NCI-H82 treated with DMSO at 0.1 percent for 48 hours (cell line): ENCODE measurements around the gene SLC22A7.

Experiments
- DNase-seq: peaks from one replicate; lab custom pipeline; 2025; ENCODE audit not compliant: unreplicated experiment; lab: John Stamatoyannopoulos, UW

Gene SLC22A7

DNA sequence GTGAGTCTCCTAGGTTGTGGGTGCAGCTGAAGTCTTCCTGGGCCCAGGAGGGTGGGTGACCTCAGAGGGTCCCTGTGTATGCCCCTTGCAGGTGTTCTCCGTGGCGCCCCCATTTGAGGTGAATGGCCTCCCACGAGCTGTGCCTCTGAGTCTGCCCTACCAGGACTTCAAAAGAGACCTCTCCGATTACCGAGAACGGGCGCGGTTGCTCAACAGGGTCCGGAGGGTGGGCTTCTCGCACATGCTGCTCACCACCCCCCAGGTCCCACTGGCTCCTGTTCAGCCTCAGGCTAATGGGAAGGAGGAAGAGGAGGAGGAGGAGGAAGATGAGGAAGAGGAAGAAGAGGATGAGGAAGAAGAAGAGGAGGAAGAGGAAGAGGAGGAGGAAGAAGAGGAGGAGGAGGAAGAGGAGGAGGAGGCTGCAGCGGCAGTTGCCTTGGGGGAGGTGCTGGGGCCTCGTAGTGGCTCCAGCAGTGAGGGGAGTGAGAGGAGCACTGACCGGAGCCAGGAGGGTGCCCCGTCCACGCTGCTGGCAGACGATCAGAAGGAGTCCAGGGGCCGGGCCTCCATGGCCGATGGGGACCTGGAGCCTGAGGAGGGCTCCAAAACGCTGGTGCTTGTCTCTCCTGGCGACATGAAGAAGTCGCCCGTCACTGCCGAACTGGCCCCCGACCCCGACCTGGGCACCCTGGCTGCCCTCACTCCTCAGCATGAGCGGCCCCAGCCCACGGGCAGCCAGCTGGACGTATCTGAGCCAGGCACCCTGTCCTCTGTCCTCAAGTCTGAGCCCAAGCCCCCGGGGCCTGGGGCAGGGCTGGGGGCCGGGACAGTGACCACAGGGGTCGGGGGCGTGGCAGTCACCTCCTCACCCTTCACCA lies 15.2 kb upstream of the SLC22A7 start:
- no peak for DNase-seq

- no peak for DNase-seq
Measured at GRCh38 chr6:43283514-43283901, 14.6 kb upstream of the SLC22A7 start.

GRCh38 chr6:43283905-43284304 lies 14.2 kb upstream of the SLC22A7 start:
- no peak for DNase-seq

DNA sequence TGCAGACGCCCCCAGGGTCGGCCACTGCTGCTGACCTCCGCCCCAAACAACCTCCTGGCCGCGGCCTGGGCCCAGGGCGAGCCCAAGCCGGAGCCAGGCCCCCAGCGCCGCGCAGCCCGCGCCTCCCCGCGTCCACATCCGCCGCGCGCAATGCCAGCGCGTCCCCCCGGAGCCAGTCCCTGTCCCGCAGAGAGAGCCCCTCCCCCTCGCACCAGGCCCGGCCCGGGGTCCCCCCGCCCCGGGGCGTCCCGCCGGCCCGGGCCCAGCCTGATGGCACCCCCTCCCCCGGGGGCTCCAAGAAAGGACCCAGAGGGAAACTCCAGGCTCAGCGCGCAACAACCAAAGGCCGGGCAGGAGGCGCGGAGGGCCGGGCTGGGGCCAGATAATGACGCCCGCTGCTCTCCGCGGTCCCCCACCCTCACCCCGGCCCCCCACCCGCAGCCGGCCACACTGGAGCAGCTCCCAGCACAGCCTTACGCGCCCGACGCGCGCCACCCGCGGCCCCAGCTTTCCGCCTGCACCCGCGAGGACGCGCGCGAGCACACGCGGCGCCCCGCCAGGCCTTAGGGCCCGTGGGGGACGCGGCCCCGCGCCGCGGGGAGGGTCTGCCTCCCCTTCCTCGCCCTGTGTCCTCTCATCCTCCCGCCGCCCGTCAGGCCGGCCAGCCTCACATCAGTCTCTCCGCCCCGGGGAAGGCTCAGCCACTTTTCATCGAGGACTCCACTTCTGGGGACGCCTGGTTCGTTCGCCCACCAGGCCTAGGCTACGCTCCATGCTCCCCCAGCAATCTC lies 12.9 kb upstream of the SLC22A7 start:
- DNase-seq: no peak

DNA sequence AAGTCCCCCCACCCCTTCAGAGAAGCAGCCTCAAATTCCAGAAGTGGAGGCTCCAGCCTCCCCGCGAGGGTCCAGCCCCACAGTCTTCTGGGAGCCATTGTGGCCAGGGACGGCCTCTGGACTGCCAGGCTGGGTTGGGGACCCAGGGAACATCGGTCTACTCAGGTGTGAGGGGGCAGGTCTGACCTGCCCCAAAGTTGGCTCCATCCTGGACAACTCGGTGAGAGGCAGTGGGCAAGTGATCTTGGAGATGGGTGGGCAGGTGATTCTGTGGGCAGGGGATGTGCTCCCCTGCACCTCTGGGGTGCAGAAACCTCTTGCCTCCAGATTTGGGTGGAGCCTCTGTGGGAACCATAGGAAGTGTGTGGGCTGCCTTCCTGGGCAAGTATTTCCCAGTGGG lies 12.2 kb upstream of the SLC22A7 start:
- no peak for DNase-seq

DNA sequence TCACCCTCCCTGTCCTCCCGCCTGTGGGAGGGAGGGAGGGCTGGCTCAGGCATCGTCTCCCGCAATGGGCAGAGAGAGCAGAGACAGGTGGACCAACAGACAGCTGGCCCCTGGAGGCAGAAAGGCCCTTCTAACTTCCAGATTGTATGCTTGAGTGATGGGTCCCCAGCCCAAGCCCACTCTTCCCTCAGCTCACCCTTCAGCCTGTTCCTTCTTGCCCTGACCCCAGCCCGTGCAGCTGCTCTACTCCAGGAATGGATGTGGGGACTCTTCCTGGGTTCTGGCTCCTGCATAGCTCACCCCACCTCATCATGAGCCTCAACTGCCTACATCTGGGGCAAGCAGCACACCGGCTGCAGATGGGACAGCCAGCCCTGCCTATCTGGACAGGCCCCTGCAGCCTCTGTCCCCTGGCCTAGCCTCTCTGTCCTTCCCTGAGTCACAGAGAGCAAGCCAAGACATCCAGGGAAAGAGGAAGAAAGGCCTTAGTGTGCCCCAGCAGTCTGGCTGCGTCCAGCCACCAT lies 11.5 kb upstream of the SLC22A7 start:
- no peak for DNase-seq

DNA sequence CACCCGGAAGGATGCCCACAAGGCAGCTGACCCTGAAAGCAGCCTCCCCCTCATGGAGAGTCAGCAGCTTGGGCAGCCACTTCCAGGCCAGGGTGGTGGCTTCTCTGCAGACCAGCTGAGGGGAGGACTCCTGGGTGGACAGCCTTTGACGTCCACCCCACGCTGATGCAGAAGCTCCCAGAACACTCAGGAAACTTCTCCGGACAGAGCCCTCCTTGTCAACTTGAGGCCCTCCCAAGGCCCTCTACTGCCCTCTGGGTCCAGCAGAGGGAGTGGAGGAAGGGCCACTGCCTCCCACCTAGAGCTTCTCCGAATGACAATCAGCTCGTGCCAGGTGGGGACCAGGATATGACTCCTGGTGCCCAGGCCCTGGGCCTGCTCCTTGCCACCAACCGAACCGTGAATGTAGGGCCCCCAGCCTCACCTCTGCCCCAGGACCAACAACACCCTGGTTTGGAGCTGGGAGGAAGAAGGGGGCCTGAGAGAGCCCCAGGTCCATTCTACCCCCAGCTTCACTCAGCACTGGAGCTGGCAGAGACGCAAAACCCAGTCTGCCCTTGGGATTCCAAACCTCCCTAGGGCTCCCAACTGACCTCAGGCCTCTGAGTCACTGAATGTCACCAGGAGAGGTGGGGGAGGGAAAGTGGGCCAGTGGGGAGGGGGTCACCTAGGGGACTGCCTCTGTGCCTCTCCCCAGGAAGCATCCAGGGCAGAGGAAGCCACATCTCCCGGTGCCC lies 10.9 kb upstream of the SLC22A7 start:
- no peak for DNase-seq

GRCh38 chr6:43287717-43288679 lies 10.1 kb upstream of the SLC22A7 start:
- DNase-seq: no peak

DNA sequence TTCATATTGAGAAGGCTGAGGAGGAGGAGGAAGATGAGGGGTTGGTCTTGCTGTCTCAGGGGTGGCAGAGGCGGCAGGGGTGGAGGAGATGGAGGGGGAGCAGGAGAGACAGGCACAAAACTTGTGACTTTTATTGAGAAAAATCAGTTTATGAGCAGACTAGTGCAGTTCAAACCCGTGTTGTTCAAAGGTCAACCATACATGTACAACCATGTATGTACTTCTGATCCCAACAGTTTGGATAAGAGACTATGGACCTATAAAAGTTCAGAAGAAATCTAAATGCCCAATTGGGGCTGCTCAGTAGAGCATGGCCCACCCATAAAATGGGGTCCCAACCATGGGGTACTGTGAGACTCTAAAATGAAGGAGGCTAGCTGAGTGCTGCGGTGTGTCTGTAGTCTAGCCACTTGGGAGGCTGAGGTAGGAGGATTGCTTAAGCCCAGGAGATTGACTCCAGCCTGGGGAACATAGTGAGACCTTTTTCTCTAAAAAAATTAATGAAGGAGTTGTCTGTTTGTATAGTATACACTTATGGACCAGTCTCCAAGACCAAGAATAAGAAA lies 7.6 kb upstream of the SLC22A7 start:
- DNase-seq: no peak

DNA sequence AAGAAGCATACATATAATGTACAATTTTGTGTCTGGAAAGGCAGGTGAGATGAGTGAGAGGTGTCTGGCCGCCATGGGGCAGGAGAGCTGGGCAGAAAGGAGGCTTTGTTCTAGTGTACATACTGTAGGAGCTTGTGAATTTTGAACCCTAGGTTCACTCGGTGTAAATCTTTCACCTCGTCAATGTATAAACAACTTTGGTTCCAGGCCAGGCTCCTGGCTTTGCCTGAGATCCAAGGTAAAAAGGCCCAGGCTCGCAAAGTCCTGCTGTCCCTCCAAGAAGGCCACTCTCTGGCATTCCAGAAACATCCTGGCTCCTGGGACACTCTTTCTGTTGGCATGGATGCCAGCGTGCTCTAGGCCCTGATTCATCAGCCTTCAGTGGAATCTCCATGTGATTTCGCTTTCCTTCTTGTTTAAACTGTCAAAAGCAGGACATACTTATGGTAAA lies 7.1 kb upstream of the SLC22A7 start:
- DNase-seq: no peak

DNA sequence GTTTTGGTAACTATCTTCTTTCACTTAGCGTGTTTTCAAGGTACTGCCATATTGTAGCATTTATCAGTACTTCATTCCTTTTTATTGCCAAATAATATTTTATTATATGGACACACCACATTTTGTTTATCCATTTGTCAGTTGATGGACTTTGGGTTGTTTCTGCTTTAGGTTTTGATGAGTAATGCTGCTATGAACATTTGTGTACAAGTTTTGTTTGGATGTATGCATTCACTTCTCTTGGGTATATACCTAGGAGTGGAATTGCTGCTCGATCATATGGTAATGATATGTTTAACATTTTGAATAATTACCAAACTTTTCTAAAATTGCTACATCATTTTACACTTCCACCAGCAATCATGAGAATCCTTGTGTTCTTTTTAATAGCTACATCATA lies 6.4 kb upstream of the SLC22A7 start:
- no peak for DNase-seq

DNA sequence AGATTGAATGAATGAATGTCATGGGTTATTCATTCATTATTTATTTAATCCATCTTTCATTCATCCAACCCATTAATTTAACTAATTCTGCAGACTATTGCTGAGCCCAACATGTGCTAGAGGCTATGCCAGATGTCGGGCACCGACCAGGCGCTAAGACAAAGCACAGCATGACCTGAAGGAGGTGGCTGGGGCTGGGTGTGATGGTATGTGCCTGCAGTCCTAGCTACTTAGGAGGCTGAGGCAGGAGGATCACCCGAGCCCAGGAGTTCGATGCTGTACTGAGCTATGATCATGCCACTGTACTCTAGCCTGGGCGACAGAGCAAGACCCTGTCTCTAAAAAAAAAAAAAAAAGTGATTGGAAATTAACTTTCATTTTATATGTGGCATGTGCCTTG lies 5.7 kb upstream of the SLC22A7 start:
- DNase-seq: no peak

DNA sequence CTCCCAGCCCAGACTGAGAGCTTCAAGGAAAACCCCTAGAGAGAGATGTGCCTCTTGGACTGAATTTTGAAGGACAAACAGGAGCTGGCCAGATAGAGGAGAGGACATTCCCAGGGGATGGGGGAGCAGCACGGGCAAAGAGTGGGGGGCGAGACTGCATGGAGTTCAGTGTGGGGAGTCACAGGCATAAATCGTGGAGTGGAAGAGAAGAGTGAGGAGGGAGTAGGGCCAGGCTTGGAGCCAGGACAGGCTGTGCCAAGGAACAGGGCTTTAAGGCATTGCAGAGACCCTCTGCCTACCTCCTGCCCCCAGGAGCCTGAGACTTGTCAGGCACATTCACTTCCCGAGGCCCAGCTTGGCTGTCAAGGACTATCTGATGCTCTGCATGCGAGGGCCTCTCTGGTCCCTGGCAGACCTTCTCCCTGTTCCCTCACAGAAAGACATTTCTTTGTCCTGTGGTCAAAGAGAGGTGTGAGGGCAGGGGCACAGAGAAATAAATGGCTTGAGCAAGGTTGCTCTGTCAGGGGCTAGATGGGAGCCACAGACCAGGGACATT lies 5.2 kb upstream of the SLC22A7 start:
- DNase-seq: no peak

DNA sequence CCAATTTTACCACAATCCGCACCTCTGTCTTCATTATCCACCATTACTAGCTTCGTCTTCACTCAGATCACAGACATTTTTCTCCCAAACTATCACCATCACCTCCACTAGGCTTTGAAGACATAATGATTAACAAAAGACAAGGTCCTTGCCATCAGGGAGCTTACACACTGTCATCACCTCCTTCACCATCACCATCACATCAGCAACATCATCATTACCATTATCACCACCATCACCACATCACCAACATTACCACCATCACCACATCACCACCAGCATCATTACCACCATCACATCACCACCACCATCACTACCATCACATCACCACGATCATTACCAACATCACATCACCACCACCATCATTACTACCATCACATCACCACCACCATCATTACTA lies 4.4 kb upstream of the SLC22A7 start:
- no peak for DNase-seq

GRCh38 chr6:43294536-43294935 lies 3.5 kb upstream of the SLC22A7 start:
- DNase-seq: no peak

- no peak for DNase-seq
Measured at GRCh38 chr6:43295456-43295855, 2.6 kb upstream of the SLC22A7 start.

- DNase-seq: no peak
Measured at GRCh38 chr6:43296780-43297497, 1.1 kb upstream of the SLC22A7 start.

DNA sequence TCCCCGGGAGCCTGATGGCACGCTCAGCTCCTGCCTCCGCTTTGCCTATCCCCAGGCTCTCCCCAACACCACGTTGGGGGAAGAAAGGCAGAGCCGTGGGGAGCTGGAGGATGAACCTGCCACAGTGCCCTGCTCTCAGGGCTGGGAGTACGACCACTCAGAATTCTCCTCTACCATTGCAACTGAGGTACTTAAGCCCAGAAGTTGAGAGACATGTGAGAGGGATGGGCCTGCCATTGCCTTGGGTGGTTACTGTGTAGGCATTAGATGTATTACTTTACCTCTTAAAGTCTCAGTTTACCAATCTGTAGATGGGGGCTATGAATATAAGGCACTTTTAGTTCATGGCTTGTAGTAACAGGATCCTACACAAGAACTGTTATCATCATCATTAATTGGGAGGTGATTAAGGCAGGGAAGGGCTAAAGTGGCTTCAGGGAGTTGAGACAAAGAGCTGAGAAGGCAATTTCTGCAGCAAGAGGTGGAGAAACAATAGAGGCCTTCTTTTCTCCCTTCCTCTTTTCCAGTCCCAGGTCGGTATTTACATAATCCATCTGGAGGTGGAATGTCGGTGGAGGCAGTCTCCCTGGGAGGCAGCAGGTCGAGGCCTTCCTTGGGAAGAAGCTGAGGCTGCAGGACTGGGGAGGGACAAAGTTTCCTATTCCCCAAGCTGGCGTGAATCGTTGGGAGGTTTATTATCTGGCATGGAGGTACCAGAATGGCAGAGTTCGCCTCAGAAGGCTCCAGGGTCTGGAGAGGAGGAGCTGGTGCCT lies 691 bp downstream of the SLC22A7 start:
- DNase-seq: no peak
